ENCODE data around the gene ARID2.

Gene ARID2

DNA sequence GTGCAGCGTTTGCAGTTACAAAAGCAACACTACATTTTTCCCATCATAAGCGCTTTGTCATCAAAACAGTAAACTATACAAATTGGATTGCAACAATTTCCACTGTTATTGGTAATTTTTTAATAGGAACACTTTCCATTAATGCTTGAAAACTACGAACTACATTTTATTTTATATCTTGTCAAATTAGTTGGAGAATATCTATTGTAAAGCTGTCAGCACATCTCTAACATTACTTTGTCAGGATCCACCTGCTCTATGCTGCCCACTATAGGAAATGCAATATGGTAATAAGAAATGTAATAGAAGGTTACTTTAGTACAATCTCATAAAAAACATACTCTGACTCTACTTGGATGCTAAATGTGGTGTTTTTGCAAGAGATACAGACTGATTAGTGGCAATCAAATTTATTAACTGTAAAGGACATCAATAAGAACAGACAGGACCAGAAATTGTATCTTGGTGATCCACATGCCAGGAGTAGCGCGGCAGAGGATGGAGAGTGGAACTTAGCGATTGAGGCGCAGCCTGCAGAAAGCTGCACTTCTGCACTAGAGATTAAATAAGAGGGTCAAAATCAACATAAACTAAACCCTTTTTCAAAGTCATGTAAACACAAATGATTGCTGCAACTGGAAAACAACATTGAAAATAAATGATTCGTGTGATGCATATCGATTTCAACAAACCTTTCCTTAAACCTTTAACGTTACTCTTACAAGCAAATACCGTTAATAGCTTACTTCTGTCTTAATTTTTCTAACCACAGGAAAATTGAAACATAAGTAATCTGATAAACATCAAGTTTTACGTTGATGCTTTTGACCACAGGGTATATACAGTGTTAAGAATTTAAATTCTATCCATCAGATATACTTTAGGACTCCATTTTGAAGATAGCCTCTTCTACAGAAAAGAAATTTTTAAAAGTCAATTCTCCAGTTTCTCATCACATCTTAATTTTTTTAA lies 3.6 kb upstream of the ARID2 start:
- no peak for DNase-seq

DNA sequence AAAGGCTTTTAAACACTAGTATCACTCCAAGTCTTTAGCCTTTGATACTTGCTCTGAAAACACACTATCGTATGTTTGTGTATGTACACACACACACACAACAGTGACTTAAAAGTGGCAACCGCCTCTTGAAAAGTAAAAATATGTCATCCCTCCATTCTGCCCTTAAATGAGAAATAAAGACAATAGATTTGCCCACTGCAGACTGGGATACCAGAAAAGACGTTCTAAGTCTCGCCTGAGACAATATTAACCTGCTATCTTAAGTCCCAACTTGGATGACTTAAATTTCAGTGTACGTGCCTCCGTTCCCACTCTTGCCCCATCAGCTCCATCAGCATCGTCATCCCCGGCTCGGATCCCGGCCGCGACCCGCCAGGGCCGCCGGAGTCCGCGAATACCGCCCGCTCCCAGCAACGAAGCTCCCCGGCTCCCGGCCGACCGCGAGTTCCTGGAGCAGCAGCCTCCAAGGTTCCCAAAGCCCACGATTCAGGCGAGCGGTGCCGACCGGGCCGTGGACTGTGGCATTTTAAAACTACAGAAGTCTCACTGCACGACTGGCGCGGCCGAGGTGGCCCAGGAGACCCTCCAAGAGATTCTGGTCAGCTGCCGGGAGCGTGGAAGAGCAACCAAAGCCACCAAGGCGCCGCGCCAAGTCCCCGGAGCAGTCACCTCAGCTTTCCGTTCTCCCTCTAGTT lies 2.8 kb upstream of the ARID2 start:
- peak; percentile 46 for DNase-seq

GRCh38 chr12:45727301-45727979 lies 2.1 kb upstream of the ARID2 start:
- peak; percentile 96 for DNase-seq

DNA sequence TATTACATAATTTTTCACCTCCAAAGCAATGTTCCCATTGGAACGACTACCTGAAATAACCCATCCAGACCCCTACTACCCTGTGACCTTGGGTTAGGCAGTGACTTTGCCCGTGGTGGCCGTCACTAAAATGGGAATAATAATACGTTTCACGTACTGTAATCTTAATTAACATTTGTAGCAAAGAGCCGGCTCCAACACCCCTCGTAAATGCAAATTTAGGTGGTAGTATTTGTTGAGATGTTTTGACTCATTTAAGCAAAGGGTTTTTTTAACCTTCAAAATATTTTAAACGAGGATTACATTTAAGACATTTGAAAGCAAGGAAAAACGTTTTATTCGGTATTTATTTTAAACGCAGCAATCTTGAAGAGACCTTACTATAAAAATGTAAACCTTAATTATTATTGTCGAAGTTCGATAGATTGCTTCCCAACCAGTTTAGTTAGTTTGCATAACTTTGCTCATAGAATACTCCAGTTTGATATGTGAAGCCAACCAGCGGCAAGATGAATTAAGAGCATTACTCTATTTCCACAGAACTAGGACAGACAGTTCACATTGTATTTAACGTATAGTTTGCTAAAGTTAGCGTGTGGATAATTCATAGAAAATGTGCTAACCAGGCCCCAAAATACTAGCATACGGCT lies 1.4 kb upstream of the ARID2 start:
- DNase-seq: no peak

DNA sequence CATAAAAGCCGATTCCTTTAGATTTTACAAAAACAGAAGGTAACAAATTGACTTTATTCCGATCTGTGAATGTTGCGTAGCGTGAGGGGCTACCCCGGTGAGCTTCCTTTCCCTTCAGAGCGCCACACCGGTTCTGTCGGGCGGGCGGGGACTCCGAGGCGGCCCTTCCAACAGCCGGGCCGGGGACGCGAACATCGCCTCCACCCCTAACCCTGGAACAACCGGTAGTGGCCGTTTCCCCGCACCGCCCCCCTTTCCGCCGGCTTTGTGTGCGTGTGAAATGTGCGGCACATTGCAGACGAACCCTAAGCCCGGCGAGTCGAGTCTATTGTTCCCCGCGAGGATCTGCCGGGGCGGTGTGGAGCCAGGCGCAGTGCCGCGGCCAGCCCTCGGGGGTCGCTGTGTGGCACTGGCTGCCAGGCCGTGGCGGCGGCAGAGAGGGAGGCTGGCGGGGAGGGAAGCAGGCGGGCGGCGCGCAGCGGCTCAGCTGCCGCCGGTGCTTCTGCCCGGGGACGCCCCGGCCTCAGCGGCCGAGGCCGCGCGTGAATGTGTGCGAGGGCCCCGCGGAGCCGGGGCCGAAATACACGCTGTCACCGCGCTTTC lies 775 bp upstream of the ARID2 start:
- peak; percentile 96 for DNase-seq

GRCh38 chr12:45730084-45730347 lies 510 bp downstream of the ARID2 start:
- DNase-seq: no peak

- DNase-seq: peak; percentile 58
These were observed 1.1 kb downstream of the ARID2 start for GRCh38 chr12:45730348-45731189.

DNA sequence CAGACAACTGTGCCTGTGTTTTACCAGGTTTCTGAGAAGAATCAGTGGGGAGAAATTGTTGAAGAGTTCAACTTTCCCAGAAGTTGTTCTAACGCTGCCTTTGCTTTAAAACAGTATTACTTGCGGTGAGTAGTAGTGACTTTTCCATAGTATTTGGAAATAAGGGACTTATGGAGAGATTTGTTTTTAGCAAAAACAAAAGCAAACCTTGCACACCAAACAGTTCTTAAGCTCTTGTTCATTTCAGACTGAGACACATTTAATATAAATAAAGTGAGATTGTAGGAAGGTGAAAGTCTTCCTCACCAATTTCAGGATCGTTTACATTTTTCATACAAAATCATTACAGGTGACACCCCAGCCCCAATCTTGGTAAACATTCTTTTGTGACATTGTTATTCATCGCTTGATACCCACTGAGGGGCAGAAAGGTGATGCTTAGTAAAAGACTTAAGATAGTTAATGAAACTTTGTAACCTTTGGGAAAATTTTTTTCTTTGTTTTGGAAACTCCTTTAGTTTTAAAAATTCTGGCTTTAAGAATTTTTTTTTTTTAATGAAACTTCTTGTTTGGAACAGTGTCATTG lies 1.8 kb downstream of the ARID2 start:
- no peak for DNase-seq

DNA sequence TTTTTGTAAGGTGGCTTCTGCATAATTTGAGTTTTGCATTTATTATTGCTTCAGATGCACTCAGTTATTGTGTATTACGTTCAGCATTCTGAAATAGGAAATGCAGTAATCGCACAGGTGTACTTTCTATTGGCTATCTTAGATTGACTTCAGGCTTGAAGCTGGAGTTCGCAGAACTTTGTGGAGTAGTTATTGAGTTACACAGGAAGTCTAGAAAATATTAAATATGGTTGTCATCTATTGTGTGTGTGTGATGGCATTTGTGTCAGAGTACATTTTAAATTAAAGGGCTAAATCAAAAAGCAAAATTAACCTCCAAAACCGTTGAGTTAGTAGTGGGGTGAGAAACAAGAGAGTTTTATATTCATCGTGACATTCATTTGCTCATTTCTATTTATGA lies 2.7 kb downstream of the ARID2 start:
- no peak for DNase-seq

- DNase-seq: no peak
These were observed 3.4 kb downstream of the ARID2 start for GRCh38 chr12:45732936-45733335.

DNA sequence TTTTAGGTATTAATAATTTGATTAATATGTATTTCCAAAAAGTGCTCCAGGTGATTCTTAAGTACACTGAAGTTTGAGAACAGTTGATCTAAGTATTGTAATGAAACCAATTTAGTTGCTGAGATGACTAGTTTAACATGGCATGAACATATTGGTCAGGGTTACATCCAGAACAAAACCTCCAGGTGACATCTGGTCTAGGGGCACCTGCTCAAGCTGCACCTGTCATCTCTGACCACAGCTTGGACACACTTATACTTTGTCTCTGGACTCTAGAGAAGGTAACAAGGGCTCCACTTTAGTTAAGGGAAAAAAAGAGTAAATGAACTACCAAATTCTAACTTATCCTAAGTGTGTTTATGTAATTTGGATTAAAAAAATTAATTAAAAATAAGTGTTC lies 8.1 kb downstream of the ARID2 start:
- no peak for DNase-seq

- no peak for DNase-seq
These were observed 13.1 kb downstream of the ARID2 start for GRCh38 chr12:45742590-45742989.

- DNase-seq: no peak
These were observed 13.7 kb downstream of the ARID2 start for GRCh38 chr12:45743247-45743646.

GRCh38 chr12:45745861-45746277 lies 16.4 kb downstream of the ARID2 start:
- no peak for DNase-seq

GRCh38 chr12:45756666-45757065 lies 27.2 kb downstream of the ARID2 start:
- no peak for DNase-seq

DNA sequence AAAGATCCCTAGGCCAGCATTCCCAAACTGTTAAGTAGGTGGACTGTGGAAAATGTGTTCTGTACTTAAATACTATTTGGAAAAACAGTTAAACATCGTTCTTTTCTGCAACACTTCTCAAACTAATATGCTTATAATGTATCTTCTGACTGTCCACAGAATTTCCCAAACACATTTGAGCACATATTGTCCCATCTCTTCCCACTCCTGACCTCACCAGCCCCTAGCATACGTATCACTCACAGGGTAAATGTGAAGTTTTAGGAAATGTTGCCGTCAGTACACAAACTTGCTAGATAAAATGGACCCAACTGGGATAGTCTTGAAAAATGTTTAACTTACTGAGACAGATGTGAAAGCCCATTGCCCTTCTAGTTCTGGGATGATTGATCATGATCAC lies 27.7 kb downstream of the ARID2 start:
- DNase-seq: no peak

DNA sequence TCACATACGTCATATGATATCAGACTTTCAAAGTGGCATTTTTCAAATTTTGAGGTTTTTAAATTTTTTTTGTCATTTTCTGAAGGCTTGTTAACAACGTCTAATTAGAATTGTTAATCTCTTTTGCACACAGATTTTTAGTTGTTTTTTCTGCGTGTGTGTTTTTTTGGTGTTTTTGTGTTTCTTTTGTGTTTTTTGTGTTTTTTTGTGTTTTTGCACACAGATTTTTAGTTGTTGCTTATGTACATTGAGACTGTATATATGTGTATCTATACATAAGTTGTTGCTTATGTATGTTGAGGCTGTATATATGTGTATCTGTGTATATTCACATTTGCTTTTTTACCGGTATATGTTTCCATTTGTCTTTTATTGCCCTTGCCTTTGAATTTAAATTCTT lies 30.8 kb downstream of the ARID2 start:
- DNase-seq: no peak

DNA sequence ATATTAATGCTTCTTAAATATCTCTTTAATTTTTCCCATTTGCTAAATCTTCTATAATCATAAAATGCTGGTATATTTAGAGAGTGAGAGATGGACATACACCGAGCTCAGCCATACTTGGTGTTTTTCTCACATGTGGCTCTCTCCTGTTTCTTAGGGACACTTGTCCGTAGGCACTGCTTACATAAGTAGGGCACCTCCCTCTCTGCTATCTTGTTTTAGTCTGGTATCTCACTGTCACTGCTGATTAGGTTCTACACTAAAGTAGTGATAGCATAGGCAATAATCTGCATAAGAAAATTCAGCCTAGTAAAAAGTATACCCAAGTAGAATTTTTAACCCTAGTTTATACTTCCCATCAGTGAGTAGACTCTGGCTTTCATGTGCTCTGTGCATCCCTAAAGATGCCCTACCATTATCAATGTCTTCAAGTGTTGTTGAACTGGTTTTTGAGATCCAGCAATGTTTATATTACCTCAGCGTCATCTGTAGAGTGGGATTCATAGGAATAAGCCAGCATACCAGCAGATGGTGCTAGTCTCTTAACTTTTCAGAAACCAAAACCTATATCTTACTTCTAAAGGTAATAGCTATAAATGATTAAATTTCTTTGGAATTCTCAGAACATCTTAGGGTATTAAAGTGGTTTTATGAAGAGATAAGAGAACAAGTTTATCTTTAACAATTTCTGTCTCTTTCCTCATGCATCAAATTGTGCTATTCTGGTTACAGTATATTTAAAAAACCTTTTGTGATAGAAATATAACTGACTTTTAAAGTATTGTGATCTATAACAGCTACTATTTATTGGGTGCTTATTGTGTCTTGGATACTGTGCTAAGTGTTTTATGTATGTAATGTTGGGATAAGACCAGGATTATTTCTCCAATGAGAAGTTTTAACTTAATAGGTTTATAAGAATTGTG lies 32.9 kb downstream of the ARID2 start:
- peak; percentile 32 for DNase-seq

GRCh38 chr12:45763381-45763780 lies 33.9 kb downstream of the ARID2 start:
- DNase-seq: no peak

- no peak for DNase-seq
These were observed 38.7 kb downstream of the ARID2 start for GRCh38 chr12:45768194-45768593.
